Mucosa of gallbladder (tissue), 1 donor: ENCODE results near the gene HS1BP3. TPM values are rescaled to one million over a fixed set of nuclear protein-coding genes. Genes with fewer than 3 reads are reported as not detected.

Source experiments
- DNase-seq: peaks from one replicate; pipeline ENCODE4 v3.0.0-alpha.2; 2020; ENCODE audit warnings: low spot score
- total RNA-seq: library from RNA; stranded (reverse); gene quantifications from one replicate; pipeline ENCODE4 v1.2.1, GENCODE V29; 2021
- donor health status: DM: no; HTN: no; CAD: no.

HS1BP3 gene
- total RNA-seq, 1 donor from 2014 or later: 50.3 TPM

DNA sequence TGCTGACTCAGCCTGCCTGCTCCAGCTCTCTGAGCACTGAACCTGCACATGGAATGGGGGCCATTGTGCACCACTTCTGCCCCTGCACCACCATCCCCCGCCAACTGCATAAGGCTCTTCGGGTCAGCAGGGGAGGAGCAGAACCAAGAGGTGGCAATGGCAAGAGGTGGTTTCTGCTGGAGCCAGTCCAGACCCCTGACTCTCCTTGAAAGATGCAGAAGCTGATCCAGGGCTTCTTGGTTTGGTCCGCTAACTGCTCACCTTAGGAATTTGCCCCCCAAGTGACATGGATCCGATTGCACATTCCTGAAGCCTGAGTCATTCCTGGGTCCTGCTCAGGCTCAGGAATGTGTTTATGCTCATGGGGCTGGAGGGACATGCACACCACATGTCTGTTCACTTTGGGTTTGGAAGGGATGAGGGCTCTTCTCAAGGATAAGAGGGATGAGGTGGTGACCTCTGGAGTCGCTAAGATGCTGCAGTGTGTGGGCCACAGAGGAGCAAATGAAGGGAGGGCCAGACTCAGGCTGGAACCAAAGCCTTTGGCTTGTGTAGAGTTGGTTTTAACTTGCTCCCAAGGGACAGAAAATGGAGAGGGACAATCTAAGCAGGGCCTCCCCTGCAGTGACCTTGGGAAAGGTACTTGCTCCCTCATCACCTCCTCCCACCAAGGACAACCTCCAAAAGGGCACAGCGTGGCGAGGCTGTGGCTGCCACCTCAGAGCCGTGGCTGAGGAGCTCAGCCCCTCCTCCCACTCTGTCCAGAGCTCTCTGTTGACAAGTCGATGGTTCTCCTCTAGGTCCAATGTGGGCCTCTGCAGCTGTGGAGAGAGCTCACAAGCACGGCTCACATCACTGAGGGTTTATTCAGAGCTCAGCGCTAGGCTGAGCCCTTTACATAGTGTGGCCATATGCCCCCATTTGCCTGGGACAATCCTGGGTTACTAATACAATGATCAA lies 66.2 kb downstream of the HS1BP3 start:
- DNase-seq: peak; percentile 83

DNA sequence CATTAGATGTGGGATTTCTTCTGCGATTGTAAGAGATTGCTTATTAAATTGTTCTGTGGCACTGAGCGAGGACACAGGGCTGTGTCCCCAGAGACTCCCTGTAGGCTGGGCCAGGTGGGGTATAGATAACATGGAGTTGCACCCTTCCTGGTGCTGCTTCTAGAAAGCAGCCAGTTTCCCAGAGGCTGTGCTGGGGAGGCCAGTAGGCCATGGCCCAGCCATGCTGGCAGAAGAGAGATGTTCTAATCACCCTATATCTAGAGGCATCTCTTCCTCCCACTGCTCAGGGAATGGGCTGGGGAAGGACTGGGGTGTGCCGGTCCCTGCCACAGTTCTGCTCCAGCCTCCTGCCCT lies 66.9 kb downstream of the HS1BP3 start:
- no peak for DNase-seq

DNA sequence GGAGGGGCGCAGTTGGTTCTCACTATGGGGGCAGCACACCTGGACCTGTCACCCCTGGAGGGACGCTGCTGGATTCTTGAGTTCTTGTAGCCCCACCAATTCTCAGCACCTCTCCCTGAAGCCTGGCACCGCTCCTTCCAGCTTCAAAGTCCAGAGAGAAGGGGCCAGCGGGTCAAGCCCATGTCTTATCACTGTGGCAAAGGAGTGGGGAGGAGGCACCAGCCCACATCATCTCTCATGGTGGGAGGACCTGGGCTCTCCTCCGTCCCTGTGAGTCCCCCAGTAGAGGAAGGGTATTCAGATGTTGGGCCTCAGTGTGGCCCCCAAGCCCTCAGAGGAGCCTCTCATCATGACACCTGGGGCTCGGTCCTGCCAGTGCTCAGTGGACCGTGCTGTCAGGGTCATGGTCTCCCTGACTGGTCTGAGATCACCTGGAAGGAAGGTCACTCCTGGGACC lies 67.4 kb downstream of the HS1BP3 start:
- DNase-seq: no peak

DNA sequence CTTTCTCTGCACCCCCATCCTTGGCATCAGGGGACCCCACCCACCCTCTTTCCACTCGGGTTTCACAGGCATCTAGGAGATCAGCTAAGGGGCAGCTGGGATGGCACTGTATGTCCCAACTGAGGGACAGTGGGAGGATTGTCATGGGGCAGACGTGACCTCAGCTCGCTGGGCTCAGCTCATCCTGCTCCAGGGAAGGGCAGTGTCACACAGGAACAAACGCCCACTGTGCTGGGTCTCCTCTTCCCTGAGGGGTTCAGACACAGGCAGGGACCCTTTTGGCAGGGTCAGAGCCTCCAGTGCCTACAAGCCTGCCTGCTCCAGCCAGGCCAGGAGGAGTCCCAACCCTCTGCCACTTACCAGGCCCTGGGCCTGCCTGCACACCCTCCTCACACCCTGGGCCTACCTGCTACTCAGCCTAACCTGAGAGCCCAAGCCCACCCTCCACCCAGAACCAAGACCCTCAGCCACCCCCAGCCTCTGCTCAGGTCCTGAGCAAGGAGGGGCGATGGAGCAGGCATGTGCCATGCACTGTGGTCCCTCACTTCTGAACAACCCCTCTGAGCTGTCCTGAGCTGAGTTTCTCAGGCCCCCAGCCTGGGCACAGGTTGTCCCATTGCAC lies 68.2 kb downstream of the HS1BP3 start:
- no peak for DNase-seq

DNA sequence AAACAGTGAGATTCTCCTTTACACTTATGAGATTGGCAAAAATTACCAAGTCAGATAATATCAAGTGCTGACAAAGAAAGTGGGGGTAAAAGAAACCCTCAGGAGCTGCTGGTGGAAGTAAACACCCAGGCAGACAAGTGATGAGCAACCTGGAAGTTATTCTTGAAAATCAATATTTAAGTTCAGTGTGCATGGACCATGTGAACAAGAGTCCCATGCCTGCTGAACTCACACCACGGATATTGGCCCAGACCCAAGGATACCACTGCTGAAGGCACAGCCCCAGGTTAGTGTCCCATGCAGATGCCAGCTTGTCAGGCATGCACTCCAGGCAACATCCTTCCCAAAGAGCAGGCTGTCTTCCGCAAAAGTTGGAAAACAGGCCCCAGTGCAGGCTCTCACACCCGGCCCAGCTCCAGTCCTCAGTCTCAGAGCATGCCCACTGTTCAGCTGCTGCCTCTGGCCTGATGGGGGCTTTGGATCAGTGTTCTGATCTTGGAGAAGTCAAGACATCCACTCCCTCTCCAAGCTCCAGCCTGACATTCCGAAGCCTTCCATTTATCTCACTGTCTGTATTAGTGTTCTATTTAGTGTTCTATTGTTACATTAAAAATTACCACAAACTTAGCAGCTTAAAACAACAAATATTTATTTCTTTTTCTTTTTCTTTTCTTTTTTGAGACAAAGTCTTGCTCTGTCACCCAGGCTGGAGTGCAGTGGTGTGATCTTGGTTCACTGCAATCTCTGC lies 70.0 kb downstream of the HS1BP3 start:
- DNase-seq: peak; percentile 40

DNA sequence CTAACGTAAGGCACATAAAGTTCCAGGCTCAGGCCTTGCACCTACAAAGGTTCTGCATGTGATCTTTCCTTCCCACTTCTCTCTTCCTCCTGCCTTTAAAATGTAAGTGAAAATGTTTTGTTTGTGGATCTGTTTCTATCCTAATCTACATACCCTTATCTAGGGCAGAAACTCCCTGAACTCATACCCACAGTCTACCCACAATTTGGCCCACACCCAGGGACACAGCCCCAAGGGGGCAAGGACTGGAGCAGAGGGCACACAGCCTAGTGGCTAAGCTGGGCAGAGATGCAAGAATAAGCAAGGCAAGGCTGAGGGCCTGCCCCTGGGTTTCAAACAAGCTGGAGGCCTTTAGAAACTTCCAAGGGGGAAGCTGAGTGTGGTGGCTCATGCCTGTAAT lies 71.0 kb downstream of the HS1BP3 start:
- DNase-seq: no peak

DNA sequence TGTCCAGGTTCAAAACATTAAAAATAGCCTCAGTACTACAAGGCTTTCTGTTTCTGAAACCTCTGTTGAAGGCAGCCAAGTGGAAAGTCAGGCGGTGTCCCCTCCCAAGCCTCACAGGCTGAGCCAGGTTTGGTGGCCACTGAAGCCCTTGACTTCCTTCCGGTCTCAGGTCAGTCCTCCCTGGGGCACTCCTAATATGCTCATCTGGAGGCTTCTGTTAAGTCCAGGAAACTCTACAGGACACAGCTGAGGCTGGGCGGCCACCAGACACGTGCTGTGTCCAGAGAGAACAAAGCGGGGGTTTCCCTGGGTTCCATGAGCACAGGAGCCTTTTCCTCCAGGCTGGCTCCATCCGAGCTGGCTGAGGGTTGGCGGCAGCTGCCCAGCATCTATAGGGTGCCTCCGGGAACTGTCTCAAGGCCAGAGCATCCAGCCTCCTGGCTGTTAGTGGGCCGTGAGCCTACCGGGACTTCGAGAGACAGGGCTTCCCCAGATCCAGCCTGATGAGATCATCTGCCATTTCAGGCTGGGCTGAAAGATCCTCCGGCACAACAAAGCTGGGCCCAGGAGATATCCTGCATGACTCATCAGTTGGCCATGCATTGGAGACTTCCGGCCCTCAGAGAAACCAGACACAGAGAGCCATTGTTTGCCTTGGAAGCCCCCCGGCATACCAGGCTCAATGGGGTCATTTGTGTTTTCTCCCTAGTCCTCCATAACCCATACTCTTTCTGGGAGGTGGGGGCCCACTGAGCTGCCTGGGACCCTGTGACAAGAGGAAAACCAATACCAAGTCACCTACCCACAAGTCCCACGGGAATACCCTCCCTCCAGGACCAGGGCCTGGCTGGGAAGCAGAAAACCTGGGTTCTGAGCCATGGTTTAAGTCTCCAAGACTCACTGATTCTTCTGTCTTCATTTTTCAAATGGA lies 71.7 kb downstream of the HS1BP3 start:
- peak; percentile 79 for DNase-seq

DNA sequence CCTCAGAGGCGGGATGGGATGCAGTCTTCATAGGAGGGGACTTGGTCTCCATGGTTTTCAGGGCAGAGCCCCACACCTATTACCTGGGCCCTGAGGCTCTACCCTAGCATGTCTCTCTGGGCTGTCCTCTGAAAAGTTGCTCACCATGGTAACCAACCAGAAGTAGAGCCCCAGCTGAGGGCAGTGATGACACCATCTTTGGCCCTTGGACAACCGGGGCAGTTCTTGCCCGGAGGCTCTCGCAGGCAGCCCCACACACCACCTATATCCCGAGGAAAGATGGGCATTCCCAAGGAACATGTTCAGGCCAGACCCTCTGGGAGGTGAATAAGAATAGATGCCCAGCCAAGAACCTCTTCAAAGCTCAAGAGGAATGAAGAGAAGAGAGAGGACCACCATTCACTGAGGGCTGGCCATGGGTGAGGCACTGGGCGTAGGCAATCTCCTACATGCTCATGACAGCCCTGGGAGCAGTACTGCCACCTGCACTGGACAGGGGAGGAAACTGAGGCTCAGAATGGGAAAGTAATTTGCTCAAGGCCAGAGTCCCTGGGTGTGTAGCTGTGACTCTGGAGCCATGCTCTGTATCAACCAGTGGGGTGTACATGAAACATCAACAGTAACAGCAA lies 72.5 kb downstream of the HS1BP3 start:
- DNase-seq: no peak

DNA sequence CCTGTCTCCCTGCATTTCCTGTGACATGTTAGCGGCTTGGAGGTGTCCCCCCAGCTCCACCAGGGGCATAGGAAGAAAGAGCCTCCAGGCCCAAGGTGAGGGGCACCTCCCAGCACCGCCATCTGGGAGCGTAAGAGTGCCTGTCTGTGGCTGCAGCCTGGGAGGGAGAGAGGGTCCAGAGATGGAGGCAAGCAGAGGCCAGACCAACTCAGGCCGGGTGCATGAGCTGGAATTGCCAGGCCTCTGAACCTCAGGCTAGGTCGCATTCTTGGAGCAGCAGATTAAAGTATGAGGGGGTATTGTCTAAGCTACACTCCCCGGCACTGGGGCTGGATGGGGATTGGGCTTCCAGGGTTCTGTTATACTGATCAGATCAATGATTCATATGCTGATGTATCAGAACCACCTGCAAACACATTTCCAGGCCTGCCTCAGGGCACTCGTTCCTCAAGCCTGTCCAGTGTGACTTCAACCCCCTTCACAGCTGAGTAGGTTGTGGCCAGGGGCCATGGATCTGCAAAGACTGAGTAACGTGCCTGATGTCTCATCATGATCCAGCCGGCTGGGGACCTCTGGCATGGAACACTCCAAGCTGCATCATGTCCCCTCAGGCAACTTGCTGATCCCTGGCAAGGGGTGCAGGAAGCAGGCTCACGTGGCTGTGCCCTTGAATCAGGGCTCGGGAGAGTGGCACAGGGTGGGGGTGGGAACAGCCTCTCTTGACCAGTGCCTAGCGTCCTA lies 73.2 kb downstream of the HS1BP3 start:
- no peak for DNase-seq

DNA sequence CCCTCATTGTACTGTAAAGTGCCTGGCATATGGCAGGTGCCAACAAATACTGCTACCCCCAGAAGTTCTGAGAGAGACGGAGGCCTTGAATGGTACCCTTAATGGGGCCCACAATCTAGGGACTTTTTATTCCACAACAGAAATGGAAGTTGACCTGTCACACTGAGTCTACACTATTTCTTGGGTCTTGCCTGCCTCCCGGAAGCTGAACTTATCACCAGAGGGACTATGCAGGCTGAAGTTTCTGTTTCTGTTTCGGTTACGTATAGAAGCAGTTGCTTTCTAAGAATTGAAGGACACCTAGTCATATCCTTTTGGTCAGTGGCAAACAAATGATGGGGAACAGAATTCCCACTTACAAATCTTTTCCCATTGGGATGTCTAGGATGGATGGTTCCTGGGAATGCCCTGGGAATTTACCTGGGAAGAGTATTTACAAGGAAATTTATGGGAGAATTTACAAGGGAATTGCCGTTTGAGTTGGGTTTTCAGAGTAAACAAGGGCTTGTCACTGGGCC lies 74.2 kb downstream of the HS1BP3 start:
- DNase-seq: no peak

DNA sequence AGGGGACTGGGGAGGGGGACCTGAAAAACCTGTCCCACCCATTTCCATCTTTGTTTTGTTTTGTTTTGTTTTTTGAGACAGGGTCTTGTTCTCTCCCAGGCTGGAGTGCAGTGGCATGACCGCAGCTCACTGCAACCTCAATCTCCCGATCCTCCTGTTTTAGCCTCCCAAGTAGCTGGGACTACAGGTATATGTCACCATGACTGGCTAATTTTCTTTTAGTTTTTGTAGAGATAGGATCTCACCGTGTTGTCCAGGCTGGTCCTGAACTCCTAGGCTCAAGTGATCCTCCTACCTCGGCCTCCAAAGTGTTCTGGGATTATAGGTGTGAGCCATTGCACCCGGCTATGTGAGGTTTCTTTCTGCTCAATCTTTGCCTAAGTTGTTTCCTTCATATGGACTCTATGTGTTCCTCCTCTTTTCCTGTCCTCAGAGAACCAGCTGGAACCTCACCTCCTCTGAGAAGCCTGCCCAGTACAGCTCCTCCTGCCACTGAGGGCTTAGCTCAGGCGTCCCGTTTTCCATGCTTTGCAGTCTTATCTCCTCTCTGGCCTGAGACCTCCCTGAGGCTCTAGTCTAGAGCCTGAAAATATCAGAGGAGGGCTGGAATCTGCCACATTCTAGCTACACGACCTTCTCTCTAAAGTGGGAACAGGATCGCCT lies 74.8 kb downstream of the HS1BP3 start:
- DNase-seq: no peak

DNA sequence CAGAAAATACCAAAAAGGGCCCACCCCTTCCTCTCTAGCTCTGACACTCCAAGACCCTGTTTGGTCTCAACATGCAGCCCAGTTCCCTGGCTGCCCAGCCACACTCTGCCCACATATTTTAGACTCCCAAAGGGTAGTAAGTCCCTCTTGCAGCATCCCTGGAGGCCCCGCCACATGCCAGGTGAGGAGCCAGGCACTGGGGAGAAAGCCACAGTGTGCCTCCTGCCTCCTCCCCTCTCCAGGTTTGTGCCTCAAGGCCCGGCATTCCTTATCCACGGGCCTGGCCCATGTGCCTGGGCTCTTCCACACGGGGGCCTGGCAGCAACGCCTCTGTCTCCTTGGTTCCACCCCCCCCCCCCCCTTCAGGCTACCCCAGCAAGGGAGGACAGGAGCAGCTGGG lies 75.5 kb downstream of the HS1BP3 start:
- DNase-seq: no peak

DNA sequence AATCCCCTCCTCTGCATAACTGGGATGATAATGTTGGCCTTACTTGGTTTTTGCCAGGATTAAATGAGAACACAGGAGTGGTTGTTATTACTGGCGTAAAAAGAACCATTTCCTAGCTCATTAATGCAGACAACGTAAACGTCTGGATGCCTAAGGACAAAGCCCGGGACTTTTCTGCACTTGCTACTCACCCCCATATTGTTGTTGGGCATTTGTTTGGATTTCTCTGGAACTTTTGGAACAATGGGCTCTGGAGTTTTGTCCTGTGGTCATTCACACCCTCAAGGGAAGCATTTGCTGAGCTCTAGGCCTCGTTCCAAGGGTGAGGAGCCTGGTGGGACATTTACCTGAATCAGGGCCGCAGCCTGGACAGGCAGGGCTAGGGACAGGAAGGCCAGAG lies 76.0 kb downstream of the HS1BP3 start:
- DNase-seq: no peak

DNA sequence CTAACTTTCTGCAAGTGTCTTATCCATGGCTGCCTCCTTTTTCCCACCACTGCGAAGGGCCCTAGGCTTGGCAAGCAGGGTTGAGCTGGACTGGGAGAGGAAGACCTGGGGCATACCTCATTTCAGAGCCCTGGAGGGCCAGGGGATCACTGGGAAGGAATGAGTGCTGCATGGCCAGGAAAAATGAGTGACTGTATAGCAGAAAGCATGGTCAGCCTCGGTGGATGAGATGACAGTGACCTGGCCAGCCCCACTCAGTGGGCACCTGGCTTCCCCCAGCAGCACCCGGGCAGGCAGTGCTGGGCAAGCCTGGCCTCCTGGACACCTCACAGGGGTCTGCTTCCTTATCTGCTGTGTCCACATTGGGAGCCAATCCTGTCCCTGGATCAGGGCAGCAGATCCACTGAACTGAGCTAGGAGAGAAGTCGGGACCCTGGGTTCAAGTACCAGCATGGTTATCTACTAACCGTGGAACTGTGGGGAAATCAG lies 76.4 kb downstream of the HS1BP3 start:
- DNase-seq: no peak

DNA sequence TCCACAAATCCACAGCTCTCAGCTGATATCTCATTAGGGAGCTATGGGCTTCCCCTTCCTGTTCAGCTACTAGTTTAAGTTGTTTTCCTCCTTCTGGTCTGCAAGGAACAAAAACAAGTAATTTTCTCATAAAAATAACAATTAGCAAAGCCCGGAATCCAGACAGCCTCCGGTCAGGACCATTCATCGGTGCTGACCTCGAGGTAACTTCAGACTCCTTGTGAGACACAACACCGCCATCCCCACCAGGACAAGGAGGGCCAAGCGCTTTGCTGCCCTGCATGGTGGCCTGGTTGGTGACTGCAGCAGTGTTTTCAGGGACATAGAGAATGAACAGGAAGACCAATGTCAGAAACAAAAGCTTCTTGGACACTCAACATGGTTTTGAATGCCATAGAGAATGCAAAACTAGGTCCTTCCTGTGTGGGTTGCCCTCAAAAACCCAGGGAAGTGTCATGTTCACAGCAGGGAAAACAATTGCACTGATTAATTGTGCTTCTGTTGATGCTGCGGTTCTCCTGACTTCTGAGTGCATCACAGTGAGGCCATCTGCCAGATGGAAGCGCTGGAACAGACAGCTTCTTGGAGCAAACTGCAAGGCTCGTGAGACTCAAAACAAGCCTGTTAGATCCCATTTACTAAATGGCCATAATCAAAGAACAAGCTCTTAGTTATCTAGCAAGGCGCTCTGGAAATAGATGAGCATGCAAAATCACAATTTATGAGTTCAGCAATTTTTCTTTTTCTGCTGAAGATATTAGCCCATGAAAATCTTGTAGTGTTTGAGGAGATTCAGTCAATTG lies 77.1 kb downstream of the HS1BP3 start:
- peak; percentile 48 for DNase-seq

DNA sequence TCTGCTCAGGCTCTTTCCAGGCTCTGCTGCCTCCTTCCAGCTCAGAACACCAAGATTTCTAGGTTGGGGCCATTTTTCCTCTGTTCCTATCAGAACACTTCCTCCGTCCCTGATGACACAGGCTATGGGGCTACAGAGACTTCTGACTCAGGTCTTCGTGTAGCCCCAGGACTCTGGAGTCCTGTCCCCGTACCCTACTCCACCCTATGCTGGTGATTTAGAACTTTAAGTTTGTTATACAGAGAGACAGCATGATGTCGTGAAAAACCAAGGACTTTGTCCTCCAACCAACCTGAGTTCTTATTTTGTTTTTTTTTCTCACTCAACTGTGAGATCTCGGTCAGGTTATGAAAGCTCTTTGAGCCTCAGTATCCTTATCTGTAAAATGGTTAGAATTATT lies 78.7 kb downstream of the HS1BP3 start:
- no peak for DNase-seq

DNA sequence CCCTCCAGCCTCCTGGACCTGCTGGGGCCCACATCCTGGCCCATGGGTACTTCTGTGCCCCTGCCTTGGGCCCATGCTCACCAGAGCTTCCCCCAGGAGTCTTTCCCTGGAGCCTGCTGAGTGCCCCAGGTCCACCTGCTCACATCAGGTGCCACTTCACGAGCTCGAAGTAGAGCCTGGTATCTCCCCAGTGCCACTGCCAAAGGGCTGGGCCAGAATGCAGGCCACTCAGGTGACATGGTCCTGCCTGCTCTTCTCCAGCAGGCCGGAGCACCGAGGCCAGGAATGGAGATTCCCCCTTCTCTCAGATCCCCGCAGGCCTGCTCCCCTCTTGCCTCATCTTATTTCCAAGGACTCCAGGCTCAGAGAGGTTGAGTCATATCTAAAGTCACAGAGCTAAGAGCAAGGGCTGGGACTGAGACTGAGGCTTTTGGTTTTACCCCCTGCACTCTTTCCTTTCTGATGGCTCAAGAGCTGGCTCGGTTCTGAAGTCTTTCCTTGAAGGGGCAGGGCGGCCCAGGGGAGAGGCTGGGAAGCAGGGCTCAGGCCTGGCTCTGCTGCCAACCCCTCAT lies 79.2 kb downstream of the HS1BP3 start:
- no peak for DNase-seq

DNA sequence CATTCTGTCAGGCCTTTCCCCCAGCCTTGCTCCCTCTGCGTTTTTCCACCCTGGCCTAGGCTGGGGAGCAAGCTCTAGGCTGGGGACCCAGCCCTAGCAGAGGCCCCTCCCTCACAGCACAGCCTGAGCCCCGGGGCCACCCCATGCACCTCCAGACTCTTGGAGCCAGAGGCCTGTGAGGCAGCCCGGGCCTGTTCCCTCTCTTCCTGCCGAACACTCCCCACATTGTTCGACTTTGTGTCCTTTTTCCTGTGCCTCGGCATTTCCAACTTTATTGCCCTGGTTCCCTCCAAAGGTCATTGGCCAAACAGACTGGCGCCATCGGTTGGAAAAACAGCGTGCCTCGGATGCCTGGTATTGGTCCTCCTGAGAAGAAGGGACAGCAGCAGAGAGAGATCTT lies 79.7 kb downstream of the HS1BP3 start:
- no peak for DNase-seq
